ENCODE data around the gene EMID1.

The EMID1 gene

GRCh38 chr22:29253561-29254285, 48.0 kb downstream of the EMID1 start:
- TF ChIP-seq CTCF (IDR thresholded peaks at IDR 0.05), result no peak

GRCh38 chr22:29254286-29254660, 48.6 kb downstream of the EMID1 start:
- TF ChIP-seq CTCF (IDR thresholded peaks at IDR 0.05), result no peak

- TF ChIP-seq CTCF (IDR thresholded peaks at IDR 0.05), result no peak
Observed at GRCh38 chr22:29255064-29255621, 49.4 kb downstream of the EMID1 start.

- TF ChIP-seq CTCF (IDR thresholded peaks at IDR 0.05), result no peak
Observed at GRCh38 chr22:29256606-29257325, 51.1 kb downstream of the EMID1 start.

GRCh38 chr22:29257751-29258181, 52.1 kb downstream of the EMID1 start:
- no peak for TF ChIP-seq CTCF (IDR thresholded peaks at IDR 0.05)

GRCh38 chr22:29258407-29259252, 52.9 kb downstream of the EMID1 start:
- no peak for TF ChIP-seq CTCF (IDR thresholded peaks at IDR 0.05)

GRCh38 chr22:29259253-29259899, 53.7 kb downstream of the EMID1 start:
- no peak for TF ChIP-seq CTCF (IDR thresholded peaks at IDR 0.05)

All from LNCAP (cell line).